Smooth muscle cell of the pulmonary artery (primary cell): ENCODE data around the gene NCOR2. TPM values are rescaled to one million over a fixed set of nuclear protein-coding genes. Genes with fewer than 3 reads are reported as not detected.

Source experiments
- total RNA-seq: library from RNA; depleted of rRNA; stranded (reverse); fragments of >200 nt; gene quantifications from 2 replicates; pipeline ENCODE4 v1.2.3, GENCODE V29; 2014

NCOR2 gene
- total RNA-seq, result 59.4 and 122 TPM in 2 replicates

DNA sequence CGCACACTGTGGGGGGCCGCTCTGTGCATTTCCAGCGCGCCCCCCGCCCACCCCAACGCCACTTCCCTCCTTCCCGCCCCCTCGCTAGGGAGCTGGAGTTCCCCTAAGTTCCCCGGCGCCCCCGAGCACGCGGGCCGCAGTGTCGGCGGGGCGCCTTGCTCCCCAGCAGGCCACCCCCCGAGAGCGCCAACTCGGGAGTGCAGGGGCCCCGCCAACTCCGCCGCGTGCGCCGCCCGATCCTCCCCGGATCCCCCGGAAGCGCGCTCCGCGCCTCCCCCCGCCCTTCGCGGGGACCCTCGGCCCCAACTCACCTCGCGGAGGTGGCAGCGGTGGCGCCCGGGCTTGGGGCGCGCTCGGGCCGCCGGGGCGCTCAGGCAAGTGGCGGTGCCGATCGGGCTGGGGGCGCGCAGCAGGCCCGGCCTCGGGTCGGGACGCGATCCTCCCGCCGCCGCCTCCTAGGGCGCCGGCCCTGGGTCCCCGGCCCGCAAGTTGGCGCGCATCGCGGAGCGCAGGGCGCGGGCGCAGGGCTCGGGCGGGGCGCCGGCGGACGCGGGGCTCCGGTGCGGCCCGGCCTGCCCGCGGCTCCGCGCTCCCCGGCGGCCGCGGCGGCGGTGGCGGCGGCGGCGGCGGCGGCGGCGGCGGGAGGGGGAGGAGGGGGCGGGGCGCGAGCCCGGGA lies at the start of gene NCOR2:
NCOR2 (minus strand) TSS at position 616 of the 676 bp plus-strand sequence. CDS start 72,361 bp downstream, outside the sequence.

